HuH-7.5 (cell line): ENCODE data around the gene POLR1D.

Experiments
- DNase-seq: peaks from one replicate; pipeline ENCODE4 v3.0.0; 2011; ENCODE audit warnings: low spot score

Gene POLR1D

DNA sequence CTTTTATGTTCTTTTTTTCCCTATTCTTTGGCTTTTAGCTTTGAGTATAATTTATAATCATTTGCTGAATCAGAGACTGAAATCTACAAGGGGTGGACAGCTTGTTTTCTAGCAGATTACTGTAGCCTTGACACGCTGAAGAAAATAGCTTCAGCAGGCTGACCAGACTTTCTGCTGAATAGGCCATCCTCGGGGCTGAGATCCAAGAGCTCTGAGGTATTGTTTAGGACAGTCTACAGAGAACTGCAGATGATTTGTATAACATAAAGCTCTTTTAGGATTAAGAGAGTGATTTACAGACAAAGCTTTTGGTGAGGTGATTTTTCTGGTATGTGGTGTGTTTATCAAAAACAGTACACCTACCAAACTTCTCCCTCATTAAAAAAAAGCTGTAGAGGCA lies 16.8 kb downstream of the POLR1D start:
- DNase-seq: no peak

DNA sequence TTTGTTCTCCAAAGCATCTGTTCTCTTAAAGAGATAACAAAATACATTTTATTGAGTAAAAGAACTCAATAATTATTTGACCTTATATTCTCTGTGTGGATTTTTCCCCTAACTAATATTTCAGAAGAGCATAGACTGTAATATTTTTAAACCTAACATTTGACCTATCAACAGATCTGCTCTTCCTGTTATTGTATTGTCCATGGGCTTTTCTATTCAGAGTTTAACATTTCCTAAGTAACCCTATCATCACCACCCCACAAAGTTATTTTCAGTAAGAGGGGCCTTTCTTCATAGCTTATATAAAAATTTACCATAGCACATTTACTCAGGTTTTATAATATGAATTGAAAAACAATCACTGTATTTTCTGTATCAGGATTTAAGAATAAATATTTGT lies 17.5 kb downstream of the POLR1D start:
- no peak for DNase-seq

DNA sequence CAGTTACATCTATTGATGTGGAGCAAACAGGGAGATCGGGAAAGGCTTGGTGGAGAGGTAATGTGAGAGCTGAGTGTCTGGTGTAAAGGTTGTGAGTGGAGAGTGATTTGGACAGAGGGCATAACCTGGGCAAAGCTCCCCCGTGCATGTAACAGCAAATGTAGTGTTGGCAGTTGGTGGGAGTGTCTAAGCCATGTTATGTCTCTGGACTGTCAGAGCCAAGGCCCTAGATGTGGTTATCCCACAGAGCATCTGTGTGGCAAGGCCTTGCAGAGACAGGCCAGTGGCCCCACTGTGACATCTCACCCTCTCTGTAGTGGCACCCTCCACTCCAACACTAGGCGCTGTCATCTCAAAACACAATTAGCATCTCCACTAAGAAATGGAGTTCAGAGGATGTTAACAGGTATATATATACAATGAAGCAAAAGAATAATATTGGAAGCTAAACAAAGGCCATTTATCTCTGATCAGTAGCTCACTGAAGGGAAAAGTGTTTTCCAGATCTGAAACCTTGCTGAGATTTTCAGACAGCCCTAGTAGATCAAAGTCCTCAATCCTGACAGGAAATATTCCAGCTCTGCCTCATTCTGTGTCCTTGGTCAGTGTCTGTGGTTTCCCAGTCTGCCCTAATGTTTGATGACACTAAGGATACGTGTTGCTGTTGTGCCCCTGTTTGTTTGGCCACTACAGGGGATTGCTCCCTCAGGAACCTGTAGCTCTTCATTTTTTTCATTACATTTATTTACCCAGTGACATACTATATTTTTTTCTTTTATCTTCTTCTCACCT lies 20.2 kb downstream of the POLR1D start:
- no peak for DNase-seq

DNA sequence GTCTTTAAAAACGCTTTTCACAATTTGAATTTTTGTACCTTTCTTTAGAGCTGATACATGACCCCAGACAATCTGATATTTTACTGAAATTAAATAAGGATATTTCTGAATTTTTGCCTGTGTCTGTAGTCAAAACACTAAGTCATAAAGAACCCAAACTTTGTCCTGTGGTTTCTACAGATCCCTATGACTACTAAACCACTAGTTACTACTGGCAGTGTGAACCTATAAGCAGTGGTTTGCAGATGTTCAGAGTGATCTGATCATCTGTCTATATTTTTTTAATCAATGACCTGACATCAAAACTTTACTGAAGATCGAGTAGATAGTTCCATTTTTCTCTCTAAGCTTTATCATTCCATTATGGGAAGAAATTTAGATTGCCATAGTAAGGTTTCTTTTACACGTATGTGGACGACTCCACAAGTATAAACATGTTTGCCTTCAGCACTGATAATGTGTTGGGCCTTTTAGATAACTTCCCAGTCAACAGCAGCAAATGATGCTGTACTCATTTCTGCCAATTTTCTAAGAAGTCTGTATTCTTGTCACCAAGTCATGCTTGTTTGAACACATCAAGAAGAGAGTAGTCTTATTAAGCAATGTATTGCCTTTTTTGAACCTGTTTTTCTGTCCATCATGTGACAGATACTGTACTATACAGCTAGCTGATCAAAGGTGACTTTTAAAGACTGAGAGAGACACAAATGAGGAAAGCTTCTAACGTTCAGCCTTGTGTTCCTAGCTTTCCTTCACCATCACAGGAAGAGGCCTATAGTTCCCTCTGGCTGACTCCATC lies 21.8 kb downstream of the POLR1D start:
- DNase-seq: no peak

DNA sequence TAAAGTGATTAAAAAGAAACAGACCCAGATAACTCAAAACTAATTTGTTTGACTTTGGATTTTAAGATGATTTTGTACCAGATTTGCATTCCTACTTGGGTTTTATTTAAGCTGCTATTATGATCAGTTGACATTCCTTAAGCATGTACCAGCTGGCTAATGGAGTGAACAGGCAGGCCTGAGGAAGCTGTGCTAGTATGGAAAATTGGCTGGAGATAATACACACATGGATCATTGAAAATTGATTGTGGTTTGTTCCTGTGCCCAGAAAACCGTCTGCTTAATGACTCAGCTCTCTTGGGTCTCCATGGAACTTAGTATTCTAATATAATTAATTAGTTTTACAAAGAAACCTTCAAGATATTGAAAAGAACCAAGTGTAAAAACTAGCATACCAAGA lies 22.6 kb downstream of the POLR1D start:
- DNase-seq: no peak

DNA sequence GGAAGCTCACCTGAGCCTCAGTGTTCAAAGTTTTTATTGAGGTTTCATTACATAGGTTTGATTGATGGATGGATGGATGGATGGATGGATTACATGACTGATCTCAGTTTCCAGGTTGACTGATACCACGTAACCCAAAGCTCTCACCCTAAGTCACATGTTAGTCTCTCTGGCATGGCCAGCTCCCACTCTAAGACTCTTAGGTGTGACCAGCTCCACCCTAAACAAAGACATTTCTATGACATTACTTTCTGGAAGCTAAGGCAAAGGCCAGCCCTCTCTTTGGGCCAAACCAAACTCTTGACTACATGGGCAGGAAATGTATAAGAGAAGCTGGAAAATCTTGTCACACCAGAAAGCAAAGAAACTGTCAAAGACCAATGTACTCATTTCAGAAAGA lies 28.6 kb downstream of the POLR1D start:
- DNase-seq: no peak

DNA sequence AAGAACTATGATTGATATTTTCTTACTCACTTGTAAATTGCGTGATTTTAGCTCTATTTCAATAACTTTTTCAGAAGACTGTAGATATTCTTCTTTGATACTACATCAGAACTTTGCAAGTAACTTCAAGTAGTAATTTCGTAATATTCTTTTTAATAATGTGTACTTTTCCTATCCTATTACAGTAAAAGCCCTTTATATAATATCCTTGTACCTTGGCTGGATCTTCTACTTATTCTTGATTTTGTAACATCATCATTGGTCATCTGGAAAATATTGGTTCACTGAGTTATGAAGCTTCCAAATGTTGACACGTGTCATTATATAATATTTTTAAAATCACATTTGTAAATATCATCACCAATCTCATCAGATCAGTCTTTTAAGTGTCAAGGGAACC lies 32.4 kb downstream of the POLR1D start:
- DNase-seq: no peak

DNA sequence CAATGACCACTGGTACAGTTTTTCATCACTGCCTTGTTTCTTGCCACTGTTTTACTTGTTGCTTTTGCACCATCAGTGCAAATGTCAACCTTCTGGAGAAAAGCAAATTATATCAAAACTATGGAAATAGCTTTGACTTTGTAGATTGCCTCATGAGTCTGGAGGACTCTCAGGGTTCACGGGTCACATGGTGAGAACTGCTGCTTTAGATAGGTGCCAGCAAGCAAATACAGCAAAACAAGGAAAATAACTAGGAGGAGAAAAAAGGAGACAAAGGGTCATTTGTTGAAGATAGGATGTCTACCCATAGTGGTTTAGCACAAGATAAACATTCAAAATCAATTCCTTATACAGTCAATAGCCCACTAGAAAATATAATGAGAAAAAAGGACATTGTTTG lies 33.1 kb downstream of the POLR1D start:
- DNase-seq: no peak

DNA sequence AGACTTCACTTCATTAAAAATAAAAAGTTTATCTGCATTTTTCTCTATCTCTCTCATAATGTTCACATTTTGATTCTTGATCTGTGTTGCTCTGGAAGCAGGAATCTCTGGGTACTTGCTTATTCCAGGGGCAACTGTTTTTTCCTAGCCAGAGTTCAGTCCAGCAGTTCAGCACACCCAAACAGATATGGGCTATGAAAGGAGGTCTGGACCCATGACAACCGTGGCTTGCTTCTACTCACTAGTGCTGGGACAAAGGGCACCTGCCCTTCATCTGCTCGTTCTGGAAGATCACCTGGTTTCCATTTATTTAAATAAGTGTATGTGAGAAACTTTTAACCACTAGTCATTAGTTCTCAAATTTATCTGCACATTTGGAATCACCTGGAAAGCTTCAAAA lies 36.0 kb downstream of the POLR1D start:
- no peak for DNase-seq

DNA sequence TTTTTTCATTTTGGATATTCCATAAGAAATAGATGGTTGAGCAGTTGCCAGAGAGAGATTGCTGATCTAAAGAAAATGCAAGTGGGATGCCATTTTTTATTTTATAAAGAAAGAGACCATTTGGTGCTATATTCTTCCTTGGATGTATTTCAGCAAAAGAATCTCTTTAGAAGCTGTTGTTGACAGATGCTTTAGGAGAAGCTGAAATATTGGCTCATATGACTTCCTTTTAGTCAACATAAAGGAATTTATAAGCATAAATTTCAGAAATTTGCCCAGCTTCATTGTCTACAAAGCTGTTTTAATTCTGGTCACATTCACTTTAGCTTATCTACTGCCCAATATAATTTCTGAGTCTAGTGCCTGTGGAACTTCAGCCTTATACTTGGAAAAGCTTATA lies 36.9 kb downstream of the POLR1D start:
- no peak for DNase-seq

DNA sequence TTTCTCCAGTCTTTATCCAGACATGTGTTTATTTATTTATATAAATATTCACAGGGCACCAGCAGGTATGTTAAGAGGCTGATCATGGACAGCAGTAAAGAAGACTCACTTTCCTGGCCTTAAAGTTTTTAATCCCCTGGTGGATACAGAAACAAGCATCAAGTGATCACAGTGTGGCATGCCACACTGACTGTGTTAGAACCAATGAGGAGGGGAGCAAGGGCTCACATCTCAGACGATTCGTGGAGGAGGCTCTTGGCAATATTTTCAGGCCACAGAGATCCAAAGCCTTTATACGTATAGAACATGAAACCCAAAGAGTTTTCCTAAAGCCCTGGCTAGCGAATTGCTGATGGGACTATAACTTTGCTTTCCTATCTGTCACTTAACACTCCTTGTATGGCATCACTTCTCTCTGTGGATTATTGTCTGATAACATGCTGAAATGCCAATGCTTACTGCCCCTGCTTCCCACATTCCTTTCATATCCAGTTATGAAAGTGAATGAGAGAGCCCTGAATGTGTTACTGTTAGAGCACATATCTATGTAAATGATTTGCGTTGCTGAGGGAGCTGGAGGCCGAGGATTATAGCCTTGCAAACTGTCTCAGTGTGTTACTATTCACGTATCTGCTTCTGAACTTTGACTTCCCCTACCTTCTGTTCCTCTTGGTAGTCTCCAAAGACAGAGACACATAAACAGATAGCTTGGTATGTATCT lies 37.6 kb downstream of the POLR1D start:
- DNase-seq: no peak

DNA sequence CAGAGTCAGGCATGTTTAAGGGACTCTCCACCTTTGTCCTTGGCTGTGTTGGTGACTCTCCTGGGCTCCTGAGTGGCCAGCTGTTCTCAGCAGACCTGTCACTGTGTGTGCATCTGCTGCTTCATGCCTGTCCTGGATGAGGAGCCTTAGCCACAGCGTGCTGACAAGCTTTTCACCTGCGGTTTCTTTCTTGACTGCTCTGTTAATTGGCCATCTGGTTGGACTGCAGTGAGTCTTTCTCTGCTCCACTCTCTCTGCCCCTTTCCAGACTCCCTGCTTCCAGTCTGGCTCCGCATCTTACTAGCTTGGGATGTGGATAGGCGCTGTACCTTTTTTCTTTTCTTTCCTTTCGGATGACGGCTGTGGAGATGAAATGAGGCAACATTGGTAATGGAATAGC lies 38.8 kb downstream of the POLR1D start:
- no peak for DNase-seq

DNA sequence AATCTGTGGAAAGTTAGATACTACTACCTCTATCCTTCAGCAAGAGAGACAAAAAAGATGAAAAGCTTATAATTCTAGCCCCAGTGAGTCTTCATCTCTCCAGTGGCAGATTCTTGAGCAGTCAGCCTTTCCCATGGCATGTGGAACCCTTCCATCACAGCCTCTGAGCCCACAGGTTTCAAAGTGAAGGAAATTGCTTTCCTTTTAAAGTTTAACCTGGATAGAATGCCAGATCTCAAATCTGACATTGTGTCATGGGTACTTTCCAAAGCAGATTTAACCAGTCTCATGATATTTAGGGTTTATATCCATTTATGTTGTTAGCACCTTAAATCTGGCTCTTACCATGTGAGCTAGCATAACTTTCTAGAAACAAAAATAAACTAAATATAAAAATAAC lies 39.3 kb downstream of the POLR1D start:
- DNase-seq: no peak

DNA sequence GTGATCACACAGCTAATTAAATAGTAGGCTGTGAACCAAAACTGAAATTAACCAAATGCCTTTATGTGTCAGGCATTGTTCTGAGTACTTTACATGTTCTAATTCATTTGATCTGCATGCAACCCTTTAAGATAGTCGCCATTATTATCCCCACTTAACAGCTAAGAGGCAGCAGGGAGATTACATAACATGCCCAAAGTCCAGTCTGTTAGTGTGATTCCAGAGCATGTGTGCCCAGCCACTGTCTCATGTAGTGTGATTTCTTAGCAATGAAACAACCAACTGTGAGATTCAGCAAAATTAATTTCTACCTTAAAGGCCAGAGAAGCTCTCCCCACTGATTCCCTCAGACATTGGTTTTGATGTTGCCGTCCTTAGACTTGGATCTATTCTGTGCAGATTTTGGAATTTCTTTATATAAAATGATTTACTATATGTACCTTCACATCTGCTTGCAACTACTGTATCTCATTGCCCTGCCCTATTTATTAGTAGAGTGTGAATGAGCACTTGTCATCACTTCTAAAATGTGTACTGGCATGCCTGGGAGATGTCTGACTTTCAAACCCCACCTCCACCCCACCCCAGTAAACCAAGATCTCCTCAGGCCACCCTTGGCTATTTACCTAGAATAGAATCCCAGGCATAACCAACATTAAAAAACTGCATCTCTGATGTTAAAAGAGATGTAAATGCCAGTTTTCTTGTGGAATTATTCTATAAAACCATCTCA lies 41.2 kb downstream of the POLR1D start:
- DNase-seq: no peak

DNA sequence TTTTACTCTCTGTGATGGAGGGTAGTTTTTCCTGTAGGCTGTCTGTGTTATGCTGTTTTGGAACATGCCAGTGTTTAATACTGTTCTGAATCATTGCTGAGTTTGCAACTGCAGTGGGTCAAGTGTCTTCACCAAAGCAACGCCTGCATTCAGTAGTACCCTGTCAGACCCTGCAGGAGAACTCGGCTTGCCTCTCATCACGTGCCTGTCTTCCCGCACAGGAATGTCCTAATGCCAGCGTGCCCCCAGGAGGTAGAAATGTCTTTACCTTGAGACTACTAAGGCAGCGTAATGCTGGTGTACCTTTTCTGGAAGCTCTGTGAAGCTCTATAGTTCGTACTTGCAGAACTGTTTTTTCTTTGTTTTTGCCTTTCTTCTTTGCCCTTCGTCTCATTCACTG lies 42.3 kb downstream of the POLR1D start:
- DNase-seq: no peak

DNA sequence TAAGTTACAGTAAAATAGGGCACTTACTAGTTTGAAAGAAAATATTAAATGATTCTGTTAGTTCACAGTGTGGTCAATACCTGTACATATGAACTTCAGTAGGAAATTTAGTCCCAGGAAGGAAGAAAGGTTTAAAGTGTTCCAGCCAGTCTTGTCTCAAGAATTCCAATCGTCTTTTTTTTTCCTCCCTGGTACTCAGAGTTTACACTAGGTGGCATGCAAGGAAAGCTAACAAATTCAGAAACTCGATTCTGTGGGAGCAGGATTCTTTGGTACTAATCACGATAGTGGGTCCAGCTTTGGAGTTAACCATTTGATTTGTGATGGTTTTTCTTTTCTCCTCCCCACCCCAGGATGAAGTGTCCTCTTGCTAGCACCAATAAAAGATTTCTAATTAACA lies 43.6 kb downstream of the POLR1D start:
- DNase-seq: no peak

DNA sequence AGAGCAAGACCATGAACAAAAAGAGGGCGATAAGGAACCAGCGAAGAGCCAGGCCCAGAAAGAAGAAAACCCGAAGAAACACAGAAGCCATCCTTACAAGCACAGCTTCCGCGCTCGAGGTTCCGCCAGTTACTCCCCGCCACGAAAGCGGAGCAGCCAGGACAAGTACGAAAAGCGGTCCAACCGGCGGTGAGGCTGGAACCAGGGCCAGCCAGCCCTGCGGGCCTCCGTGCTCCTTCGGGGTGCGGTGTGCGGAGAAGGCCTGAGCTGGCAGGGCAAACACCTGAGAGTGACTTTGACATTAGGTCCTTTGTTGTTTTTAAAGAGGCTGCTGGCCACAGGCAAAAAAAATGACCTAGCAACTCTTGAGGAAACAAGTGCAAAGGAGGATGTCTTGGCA lies 44.1 kb downstream of the POLR1D start:
- no peak for DNase-seq

DNA sequence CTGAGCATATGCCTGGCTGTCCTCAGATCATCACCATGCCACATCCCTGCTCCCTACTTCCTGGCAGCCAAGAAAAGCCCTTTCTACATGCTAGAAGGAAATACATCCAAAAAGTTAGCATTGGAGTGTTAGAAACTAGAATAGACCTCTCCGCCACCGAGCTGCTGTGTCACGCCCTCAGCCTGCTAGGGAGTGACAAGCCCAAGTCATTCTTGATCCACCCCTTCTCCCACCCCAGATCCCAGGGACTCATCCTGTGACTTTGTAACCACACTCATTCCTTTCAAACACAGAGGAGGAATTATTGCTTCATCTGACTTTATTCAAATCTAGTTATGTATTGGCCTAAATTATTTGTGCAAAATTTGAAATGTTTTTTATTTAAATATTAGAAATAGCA lies 45.3 kb downstream of the POLR1D start:
- no peak for DNase-seq

DNA sequence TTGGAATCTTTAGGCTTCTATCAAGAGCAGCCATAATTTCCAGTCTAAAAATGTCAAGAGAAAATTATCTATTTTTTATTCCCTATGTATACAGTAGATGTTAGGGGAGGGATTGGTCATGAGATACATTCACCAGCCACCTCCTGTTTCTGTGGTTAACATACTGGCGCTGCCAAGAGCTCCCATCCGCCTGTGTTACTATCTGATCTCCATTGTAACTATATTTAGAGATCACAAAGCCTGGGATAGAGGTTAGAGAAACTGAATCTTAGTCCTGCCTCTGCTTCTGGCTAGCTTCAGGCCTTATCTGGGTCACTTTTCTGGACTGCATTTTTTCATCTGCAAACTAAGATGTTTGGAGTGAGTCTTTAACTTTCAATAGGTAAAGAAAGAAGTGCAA lies 46.3 kb downstream of the POLR1D start:
- no peak for DNase-seq

DNA sequence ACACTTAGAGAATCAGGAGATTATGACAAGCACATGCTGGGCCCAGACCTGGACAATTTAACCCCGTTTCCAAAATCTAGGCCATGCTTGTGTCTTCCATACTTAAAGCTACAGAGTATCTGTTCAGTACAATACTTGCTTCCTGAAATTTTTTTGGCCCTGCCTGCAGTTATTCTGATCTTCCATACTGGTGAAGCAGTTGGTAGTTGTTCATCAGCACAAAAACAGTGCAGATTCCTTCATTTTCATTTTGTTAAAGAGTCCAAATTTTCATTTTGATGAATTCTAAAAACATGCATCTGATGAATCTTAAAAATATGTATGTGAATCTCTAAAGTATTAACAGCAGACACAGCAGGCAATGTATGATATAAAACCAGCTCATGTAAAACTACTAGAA lies 49.2 kb downstream of the POLR1D start:
- DNase-seq: no peak

DNA sequence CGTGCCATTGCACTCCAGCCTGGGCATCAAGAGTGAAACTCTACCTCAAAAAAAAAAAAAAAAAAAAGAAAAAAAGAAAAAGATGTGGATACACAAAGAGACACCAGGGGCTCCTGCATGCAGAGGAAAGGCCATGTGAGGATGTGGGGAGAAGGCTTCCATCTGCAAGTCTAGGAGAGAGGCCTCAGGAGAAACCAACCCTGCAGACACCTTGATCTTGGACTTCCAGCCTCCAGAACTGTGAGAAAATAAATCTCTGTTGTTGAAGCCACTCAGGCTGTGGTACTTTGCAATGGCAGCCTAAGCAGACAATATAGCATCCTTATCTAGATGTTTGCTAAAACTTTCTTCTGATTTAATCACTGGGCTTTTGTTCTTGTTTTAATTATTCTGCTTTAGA lies 50.3 kb downstream of the POLR1D start:
- no peak for DNase-seq
